Measurements from ENCODE around the gene TMEM91. TPM values are rescaled to one million over a fixed set of nuclear protein-coding genes. Genes with fewer than 3 reads are reported as not detected.
"Not testable (repeated sequence)": the region's sequence is repeated elsewhere in the genome, so short reads cannot be mapped to it uniquely, and the experiment has no call there.

The TMEM91 gene
- total RNA-seq, 1 donor from 2014 or later, result 7.4 TPM

DNA sequence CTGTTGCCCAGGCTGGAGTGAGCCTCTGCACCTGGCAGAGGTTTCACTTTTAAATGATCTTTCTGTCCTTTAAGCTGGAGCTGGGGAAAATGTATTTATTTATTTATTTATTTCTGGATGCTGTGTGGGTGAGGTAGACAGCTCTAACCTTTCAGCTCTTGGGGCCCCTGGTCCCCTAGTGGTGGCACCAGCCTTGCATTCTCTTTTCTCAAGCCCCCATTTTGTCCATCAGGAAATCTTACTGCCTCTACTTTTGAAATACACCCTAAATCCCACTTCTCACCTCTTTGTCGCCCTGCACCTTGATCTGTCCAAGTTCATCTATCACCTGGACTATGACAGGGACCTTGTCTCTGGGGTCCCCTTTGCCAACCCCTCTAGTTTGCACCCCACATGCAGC, 10.2 kb upstream of the TMEM91 start:
- H3K9ac ChIP-seq (ENCODE audit: low read length), result no peak overlapping the region
- H3K4me3 Mint-ChIP-seq (ENCODE audit: unreplicated experiment), result peak overlapping the region; percentile 3
- H4K20me1 ChIP-seq (ENCODE audit: insufficient read depth, low read length), result no peaks in the 10 kb centered on the region
- no peaks in the 10 kb centered on the region for H3K27me3 Mint-ChIP-seq (ENCODE audit: low read depth, unreplicated experiment)
- H2AFZ ChIP-seq (ENCODE audit: low read depth, low read length), result no peak overlapping the region
- H3K79me2 ChIP-seq (ENCODE audit: insufficient read depth, low read length), result peaks cover 36% of the 10 kb centered on the region
- H3K4me2 ChIP-seq (ENCODE audit: low read length), result no peak overlapping the region
- no peak overlapping the region for H3K27ac Mint-ChIP-seq (ENCODE audit: unreplicated experiment)
- no peaks in the 10 kb centered on the region for H3K9me3 ChIP-seq (ENCODE audit: insufficient read depth, low read depth, low read length)
- FAIRE-seq, result no peak
- no peak overlapping the region for H3K27ac ChIP-seq (ENCODE audit: low read depth, low read length)
- H3K36me3 ChIP-seq (ENCODE audit: insufficient read depth, low read length), result no peaks in the 10 kb centered on the region
- no peaks in the 10 kb centered on the region for H3K9me3 Mint-ChIP-seq (ENCODE audit: unreplicated experiment)
- DNase-seq (ENCODE audit: low read depth), result no peak
- no peaks in the 10 kb centered on the region for H3K27me3 ChIP-seq (ENCODE audit: insufficient read depth, low read length)
- H3K4me3 ChIP-seq (ENCODE audit: insufficient read depth, low read depth, low read length), result no peak overlapping the region
- peaks cover 5% of the 10 kb centered on the region for H3K36me3 Mint-ChIP-seq (ENCODE audit: low read depth, unreplicated experiment)
- TF ChIP-seq EZH2 (IDR thresholded peaks at IDR 0.05; ENCODE audit: insufficient read depth, low read length), result no peak
- TF ChIP-seq, protein P1, sequence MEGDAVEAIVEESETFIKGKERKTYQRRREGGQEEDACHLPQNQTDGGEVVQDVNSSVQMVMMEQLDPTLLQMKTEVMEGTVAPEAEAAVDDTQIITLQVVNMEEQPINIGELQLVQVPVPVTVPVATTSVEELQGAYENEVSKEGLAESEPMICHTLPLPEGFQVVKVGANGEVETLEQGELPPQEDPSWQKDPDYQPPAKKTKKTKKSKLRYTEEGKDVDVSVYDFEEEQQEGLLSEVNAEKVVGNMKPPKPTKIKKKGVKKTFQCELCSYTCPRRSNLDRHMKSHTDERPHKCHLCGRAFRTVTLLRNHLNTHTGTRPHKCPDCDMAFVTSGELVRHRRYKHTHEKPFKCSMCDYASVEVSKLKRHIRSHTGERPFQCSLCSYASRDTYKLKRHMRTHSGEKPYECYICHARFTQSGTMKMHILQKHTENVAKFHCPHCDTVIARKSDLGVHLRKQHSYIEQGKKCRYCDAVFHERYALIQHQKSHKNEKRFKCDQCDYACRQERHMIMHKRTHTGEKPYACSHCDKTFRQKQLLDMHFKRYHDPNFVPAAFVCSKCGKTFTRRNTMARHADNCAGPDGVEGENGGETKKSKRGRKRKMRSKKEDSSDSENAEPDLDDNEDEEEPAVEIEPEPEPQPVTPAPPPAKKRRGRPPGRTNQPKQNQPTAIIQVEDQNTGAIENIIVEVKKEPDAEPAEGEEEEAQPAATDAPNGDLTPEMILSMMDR (IDR thresholded peaks at IDR 0.05; ENCODE audit: insufficient read depth, low read depth, low read length), result no peak
- peaks cover 19% of the 10 kb centered on the region for H3K4me1 ChIP-seq (ENCODE audit: insufficient read depth, low read length)
- peaks cover 10% of the 10 kb centered on the region for H3K4me1 Mint-ChIP-seq (ENCODE audit: low read depth, unreplicated experiment)

DNA sequence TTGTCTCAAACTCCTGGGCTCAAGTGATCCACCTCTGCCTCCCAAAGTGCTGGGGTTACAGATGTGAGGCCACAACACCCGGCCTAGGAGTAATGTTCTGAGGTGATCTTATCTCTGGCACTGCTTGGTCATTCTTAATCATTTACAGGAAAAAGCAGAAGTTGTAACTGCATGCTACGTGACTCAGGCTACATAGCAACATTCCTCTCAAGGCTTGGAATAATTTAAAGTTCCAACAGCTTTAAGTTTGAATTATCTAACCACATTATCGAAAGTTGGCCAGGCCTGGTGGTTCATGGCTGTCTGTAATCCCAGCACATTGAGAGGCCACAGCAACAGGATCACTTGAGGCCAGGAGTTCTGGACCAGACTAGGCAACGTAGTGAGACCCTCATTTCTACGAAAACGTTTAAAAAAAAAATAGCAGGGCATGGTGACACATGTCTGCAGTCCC, 8.5 kb upstream of the TMEM91 start:
- Histone ChIP-seq H3K36me3 (ENCODE audit: insufficient read depth, low read length) (no peaks in the 10 kb centered on the region), H3K79me2 (ENCODE audit: insufficient read depth, low read length) (peaks cover 36% of the 10 kb centered on the region), H3K27me3 (ENCODE audit: insufficient read depth, low read length) (no peaks in the 10 kb centered on the region), H2AFZ (ENCODE audit: low read depth, low read length) (no peak overlapping the region), H3K9ac (ENCODE audit: low read length) (peak overlapping the region; percentile 56), H3K9me3 (ENCODE audit: insufficient read depth, low read depth, low read length) (no peaks in the 10 kb centered on the region), H3K27ac (ENCODE audit: low read depth, low read length) (peak overlapping the region; percentile 85), H3K4me3 (ENCODE audit: insufficient read depth, low read depth, low read length) (no peak overlapping the region), H3K4me1 (ENCODE audit: insufficient read depth, low read length) (peaks cover 19% of the 10 kb centered on the region), H4K20me1 (ENCODE audit: insufficient read depth, low read length) (no peaks in the 10 kb centered on the region), H3K4me2 (ENCODE audit: low read length) (peak overlapping the region; percentile 54)
- peaks cover 10% of the 10 kb centered on the region for H3K4me1 Mint-ChIP-seq (ENCODE audit: low read depth, unreplicated experiment)
- TF ChIP-seq, protein P1 (IDR thresholded peaks at IDR 0.05; ENCODE audit: insufficient read depth, low read depth, low read length), result no peak
- no peak for TF ChIP-seq EZH2 (IDR thresholded peaks at IDR 0.05; ENCODE audit: insufficient read depth, low read length)
- H3K4me3 Mint-ChIP-seq (ENCODE audit: unreplicated experiment), result peak overlapping the region; percentile 54
- no peaks in the 10 kb centered on the region for H3K9me3 Mint-ChIP-seq (ENCODE audit: unreplicated experiment)
- peak overlapping the region; percentile 93 for H3K27ac Mint-ChIP-seq (ENCODE audit: unreplicated experiment)
- H3K27me3 Mint-ChIP-seq (ENCODE audit: low read depth, unreplicated experiment), result no peaks in the 10 kb centered on the region
- FAIRE-seq (peak; percentile 59), DNase-seq (ENCODE audit: low read depth) (peak; percentile 97)
- H3K36me3 Mint-ChIP-seq (ENCODE audit: low read depth, unreplicated experiment), result peaks cover 5% of the 10 kb centered on the region

DNA sequence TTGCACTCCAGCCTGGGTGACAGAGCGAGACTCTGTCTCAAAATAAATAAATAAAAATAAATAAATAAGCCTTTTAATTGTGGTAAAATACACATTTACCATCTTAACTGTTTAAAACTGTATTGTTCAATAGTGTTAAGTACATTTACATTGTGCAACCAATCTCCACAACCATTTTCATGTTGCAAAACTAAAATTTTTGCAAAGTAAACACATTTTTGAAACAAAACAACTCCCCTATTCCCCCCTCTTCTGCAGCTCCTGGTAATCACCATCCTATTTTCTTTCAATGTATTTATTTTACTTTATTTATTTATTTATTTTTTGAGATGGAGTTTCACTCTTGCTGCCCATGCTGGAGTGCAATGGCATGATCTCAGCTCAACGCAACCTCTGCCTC, 6.6 kb upstream of the TMEM91 start:
- no peak for DNase-seq (ENCODE audit: low read depth)
- no peak overlapping the region for H3K27ac ChIP-seq (ENCODE audit: low read depth, low read length)
- H2AFZ ChIP-seq (ENCODE audit: low read depth, low read length), result no peak overlapping the region
- H3K4me1 Mint-ChIP-seq (ENCODE audit: low read depth, unreplicated experiment), result peaks cover 13% of the 10 kb centered on the region
- no peaks in the 10 kb centered on the region for H3K36me3 ChIP-seq (ENCODE audit: insufficient read depth, low read length)
- H3K4me2 ChIP-seq (ENCODE audit: low read length), result no peak overlapping the region
- no peaks in the 10 kb centered on the region for H3K9me3 ChIP-seq (ENCODE audit: insufficient read depth, low read depth, low read length)
- TF ChIP-seq, protein P1 (IDR thresholded peaks at IDR 0.05; ENCODE audit: insufficient read depth, low read depth, low read length), result no peak
- no peak for TF ChIP-seq EZH2 (IDR thresholded peaks at IDR 0.05; ENCODE audit: insufficient read depth, low read length)
- no peak for FAIRE-seq
- no peak overlapping the region for H3K9ac ChIP-seq (ENCODE audit: low read length)
- no peaks in the 10 kb centered on the region for H4K20me1 ChIP-seq (ENCODE audit: insufficient read depth, low read length)
- peaks cover 5% of the 10 kb centered on the region for H3K36me3 Mint-ChIP-seq (ENCODE audit: low read depth, unreplicated experiment)
- no peak overlapping the region for H3K4me3 ChIP-seq (ENCODE audit: insufficient read depth, low read depth, low read length)
- no peak overlapping the region for H3K4me3 Mint-ChIP-seq (ENCODE audit: unreplicated experiment)
- no peak overlapping the region for H3K27ac Mint-ChIP-seq (ENCODE audit: unreplicated experiment)
- H3K79me2 ChIP-seq (ENCODE audit: insufficient read depth, low read length), result peaks cover 26% of the 10 kb centered on the region
- no peaks in the 10 kb centered on the region for H3K27me3 Mint-ChIP-seq (ENCODE audit: low read depth, unreplicated experiment)
- H3K9me3 Mint-ChIP-seq (ENCODE audit: unreplicated experiment), result no peaks in the 10 kb centered on the region
- peaks cover 17% of the 10 kb centered on the region for H3K4me1 ChIP-seq (ENCODE audit: insufficient read depth, low read length)
- H3K27me3 ChIP-seq (ENCODE audit: insufficient read depth, low read length), result no peaks in the 10 kb centered on the region

DNA sequence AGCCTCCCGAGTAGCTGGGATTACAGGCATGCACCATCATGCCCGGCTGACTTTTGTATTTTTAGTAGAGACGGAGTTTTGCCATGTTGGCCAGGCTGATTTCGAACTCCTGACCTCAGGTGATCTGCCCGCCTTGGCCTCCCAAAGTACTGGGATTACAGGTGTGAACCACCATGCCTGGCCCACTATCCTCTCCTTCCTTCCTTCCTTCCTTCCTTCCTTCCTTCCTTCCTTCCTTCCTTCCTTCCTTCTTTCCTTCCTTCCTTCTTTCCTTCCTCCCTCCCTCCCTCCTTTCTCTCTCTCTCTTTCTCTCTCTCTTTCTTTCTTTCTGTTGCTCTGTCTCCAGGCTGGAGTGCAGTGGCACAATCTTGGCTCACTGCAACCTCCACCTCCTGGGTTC, 5.2 kb upstream of the TMEM91 start:
- H3K27me3 ChIP-seq (ENCODE audit: insufficient read depth, low read length); H4K20me1 ChIP-seq (ENCODE audit: insufficient read depth, low read length); FAIRE-seq; H3K36me3 ChIP-seq (ENCODE audit: insufficient read depth, low read length); H3K27ac Mint-ChIP-seq (ENCODE audit: unreplicated experiment); H3K27me3 Mint-ChIP-seq (ENCODE audit: low read depth, unreplicated experiment); DNase-seq (ENCODE audit: low read depth); H3K9ac ChIP-seq (ENCODE audit: low read length); H3K4me3 Mint-ChIP-seq (ENCODE audit: unreplicated experiment); H3K36me3 Mint-ChIP-seq (ENCODE audit: low read depth, unreplicated experiment); H3K9me3 ChIP-seq (ENCODE audit: insufficient read depth, low read depth, low read length); H3K4me2 ChIP-seq (ENCODE audit: low read length); H3K9me3 Mint-ChIP-seq (ENCODE audit: unreplicated experiment); H2AFZ ChIP-seq (ENCODE audit: low read depth, low read length); H3K4me3 ChIP-seq (ENCODE audit: insufficient read depth, low read depth, low read length); H3K27ac ChIP-seq (ENCODE audit: low read depth, low read length): not testable (repeated sequence)
- peaks cover 11% of the 10 kb centered on the region for H3K4me1 Mint-ChIP-seq (ENCODE audit: low read depth, unreplicated experiment)
- Histone ChIP-seq H3K79me2 (ENCODE audit: insufficient read depth, low read length) (peaks cover 20% of the 10 kb centered on the region), H3K4me1 (ENCODE audit: insufficient read depth, low read length) (peaks cover 20% of the 10 kb centered on the region)
